PC-3 (cell line): ENCODE measurements around the gene FTO. TPM values are rescaled to one million over a fixed set of nuclear protein-coding genes. Genes with fewer than 3 reads are reported as not detected.
"Not testable (repeated sequence)": the region's sequence is repeated elsewhere in the genome, so short reads cannot be mapped to it uniquely, and the experiment has no call there.

Experiments used
- ATAC-seq: fragments of 200-7000 bp; cut with Tn5 transposase; 2 replicates; pipeline ENCODE4 v1.9.1; 2020; ENCODE audit warnings: mild to moderate bottlenecking, moderate library complexity
- BruUV-seq: library from RNA; stranded (reverse); fragments of 400-500 nt; replicated peaks from 2 replicates; lab custom pipeline; 2021; lab: Mats Ljungman, UMichigan
- CTCF ChIA-PET: fragments of 300-600 bp; sonication (Branson Sonifier 250); formaldehyde crosslinking; loops from one replicate; lab custom pipeline; 2022; ENCODE audit warnings: antibody characterized with exemption; lab: Charles Lee
- POLR2A ChIA-PET: fragments of 300-600 bp; sonication (Branson Sonifier 250); formaldehyde crosslinking; loops from one replicate; lab custom pipeline; 2022; ENCODE audit warnings: antibody characterized with exemption; ENCODE audit not compliant: unreplicated experiment; lab: Charles Lee
- DNase-seq: peaks from one replicate; pipeline ENCODE4 v3.0.0-alpha.2; 2015
- H2AFZ ChIP-seq: fragments of 300-600 bp; sonication (generic); 2 replicates; pipeline ENCODE4 v1.6.0; 2016; ENCODE audit warnings: antibody characterized with exemption, low read length
- H3F3A ChIP-seq: fragments of 300-600 bp; sonication (generic); one replicate; pipeline ENCODE4 v1.6.0; 2017; ENCODE audit warnings: antibody characterized with exemption, low read length, control low read depth, mild to moderate bottlenecking; ENCODE audit not compliant: unreplicated experiment
- H3K27ac ChIP-seq: fragments of 300-600 bp; sonication (generic); 2 replicates; pipeline ENCODE4 v1.5.1; 2016; ENCODE audit warnings: mild to moderate bottlenecking, low read length
- H3K27me3 ChIP-seq: fragments of 300-600 bp; sonication (generic); 2 replicates; pipeline ENCODE4 v1.6.1; 2016; ENCODE audit warnings: low read length, mixed read lengths
- H3K36me3 ChIP-seq: fragments of 300-600 bp; sonication (generic); 2 replicates; pipeline ENCODE4 v1.6.1; 2016; ENCODE audit warnings: low read depth, mixed run types, low read length, mixed read lengths
- H3K4me1 ChIP-seq: fragments of 300-600 bp; sonication (generic); 2 replicates; pipeline ENCODE4 v1.5.1; 2016; ENCODE audit warnings: low read length; ENCODE audit not compliant: insufficient read depth
- H3K4me2 ChIP-seq: fragments of 300-600 bp; sonication (generic); 2 replicates; pipeline ENCODE4 v1.6.0; 2016; ENCODE audit warnings: low read length
- H3K4me3 ChIP-seq: fragments of 300-600 bp; sonication (generic); 2 replicates; pipeline ENCODE4 v1.5.1; 2016; ENCODE audit warnings: mild to moderate bottlenecking, low read length, mixed read lengths
- H3K79me2 ChIP-seq: fragments of 300-600 bp; sonication (generic); 2 replicates; pipeline ENCODE4 v1.6.1; 2017; ENCODE audit warnings: low read length, mixed read lengths
- H3K9ac ChIP-seq: fragments of 300-600 bp; sonication (generic); 2 replicates; pipeline ENCODE4 v1.6.0; 2016; ENCODE audit warnings: mild to moderate bottlenecking, low read length
- H3K9me2 ChIP-seq: fragments of 300-600 bp; sonication (generic); replicated peaks from 2 replicates; pipeline ENCODE4 v1.6.1; 2016; ENCODE audit warnings: mixed run types, low read length, mixed read lengths
- H3K9me3 ChIP-seq: fragments of 300-600 bp; sonication (generic); 2 replicates; pipeline ENCODE4 v1.6.1; 2016; ENCODE audit warnings: low read length, mixed read lengths
- H4K20me1 ChIP-seq: fragments of 300-600 bp; sonication (generic); 2 replicates; pipeline ENCODE4 v1.6.1; 2016; ENCODE audit warnings: low read length, mixed read lengths
- CTCF ChIP-seq: fragments of 300-600 bp; sonication (generic); conservative IDR thresholded peaks from 2 replicates; pipeline ENCODE4 v1.5.1; 2017; ENCODE audit warnings: antibody characterized with exemption, low read depth, mild to moderate bottlenecking, low read length
- EZH2 ChIP-seq: fragments of 300-600 bp; sonication (generic); IDR thresholded peaks from one replicate; pipeline ENCODE4 v1.6.1; 2017; ENCODE audit warnings: antibody characterized with exemption, mild to moderate bottlenecking, low read length; ENCODE audit not compliant: unreplicated experiment
- EZH2phosphoT487 ChIP-seq: fragments of 300-600 bp; sonication (generic); IDR thresholded peaks from 2 replicates; pipeline ENCODE4 v1.6.1; 2018; ENCODE audit warnings: mild to moderate bottlenecking, antibody characterized with exemption, low read length, borderline replicate concordance
- intact Hi-C: fragments of 100-400 bp; cut with micrococcal nuclease; formaldehyde crosslinking; loops from 2 replicates; pipeline ENCODE4 v1.9.0; 2023
- total RNA-seq: library from RNA; depleted of rRNA; stranded (reverse); fragments of >200 nt; gene quantifications from 2 replicates; pipeline ENCODE4 v1.2.3, GENCODE V29; 2014

Gene FTO
- total RNA-seq, 1 experiment from 2014 or later, result 27.0 TPM

- ATAC-seq, result no peak
- Histone ChIP-seq H3K9me3 (no peaks in the 10 kb centered on the region), H3K4me1 (no peaks in the 10 kb centered on the region), H4K20me1 (no peaks in the 10 kb centered on the region), H3K9me2 (no peaks in the 10 kb centered on the region), H3K36me3 (no peaks in the 10 kb centered on the region), H3F3A (no peaks in the 10 kb centered on the region), H3K4me2 (no peak overlapping the region), H3K27me3 (no peaks in the 10 kb centered on the region), H3K4me3 (no peak overlapping the region), H3K9ac (no peak overlapping the region), H2AFZ (no peak overlapping the region), H3K79me2 (no peaks in the 10 kb centered on the region), H3K27ac (no peak overlapping the region)
- POLR2A ChIA-PET, result no interaction called here
- no TSS peak for BruUV-seq
- CTCF ChIA-PET, result no interaction called here
- DNase-seq, result no peak
- intact Hi-C loops, result no loop called here
- TF ChIP-seq CTCF (no peak), EZH2phosphoT487 (no peak), EZH2 (no peak)
Measured at GRCh38 chr16:53841884-53842283, 137.9 kb downstream of the FTO start.

GRCh38 chr16:53843084-53843483 lies 139.1 kb downstream of the FTO start:
- Histone ChIP-seq H4K20me1 (no peaks in the 10 kb centered on the region), H3K36me3 (no peaks in the 10 kb centered on the region), H3K79me2 (no peaks in the 10 kb centered on the region), H3K9ac (no peak overlapping the region), H3K9me2 (no peaks in the 10 kb centered on the region), H3K9me3 (no peaks in the 10 kb centered on the region), H3F3A (no peaks in the 10 kb centered on the region), H2AFZ (no peak overlapping the region), H3K4me2 (no peak overlapping the region), H3K27me3 (no peaks in the 10 kb centered on the region), H3K4me1 (no peaks in the 10 kb centered on the region), H3K4me3 (no peak overlapping the region), H3K27ac (no peak overlapping the region)
- TF ChIP-seq EZH2phosphoT487 (no peak), EZH2 (no peak), CTCF (no peak)
- BruUV-seq, result no TSS peak
- DNase-seq (no peak), ATAC-seq (no peak)
- intact Hi-C loops, result no loop called here
- ChIA-PET POLR2A (interaction anchor here (0.6 kb wide), 1 partner anchor 67 kb away, joined by 3 read pairs; no protein-coding TSS in a partner anchor), CTCF (no interaction called here)

- DNase-seq, result no peak
- Histone ChIP-seq H3K4me3 (no peak overlapping the region), H3K79me2 (no peaks in the 10 kb centered on the region), H3K4me1 (no peaks in the 10 kb centered on the region), H3K27me3 (no peaks in the 10 kb centered on the region), H3F3A (no peaks in the 10 kb centered on the region), H3K27ac (no peak overlapping the region), H3K36me3 (no peaks in the 10 kb centered on the region), H2AFZ (no peak overlapping the region), H3K4me2 (no peak overlapping the region), H3K9me2 (no peaks in the 10 kb centered on the region), H4K20me1 (no peaks in the 10 kb centered on the region), H3K9ac (no peak overlapping the region), H3K9me3 (no peaks in the 10 kb centered on the region)
- no peak for ATAC-seq
- TF ChIP-seq CTCF (no peak), EZH2 (no peak), EZH2phosphoT487 (no peak)
- no TSS peak for BruUV-seq
- ChIA-PET CTCF (no interaction called here), POLR2A (no interaction called here)
- intact Hi-C loops, result no loop called here
Measured at GRCh38 chr16:53844804-53845203, 140.8 kb downstream of the FTO start.

- H3K4me2 ChIP-seq, result not testable (repeated sequence)
Measured at GRCh38 chr16:53846549-53846948, 142.6 kb downstream of the FTO start.

More at GRCh38 chr16:53846549-53846948, 142.6 kb downstream of the FTO start:
- H4K20me1 ChIP-seq, DNase-seq, ATAC-seq, H3K36me3 ChIP-seq, H3K9ac ChIP-seq, CTCF ChIA-PET, H3K4me1 ChIP-seq, H3F3A ChIP-seq, H3K9me3 ChIP-seq, intact Hi-C loops, H3K27ac ChIP-seq, BruUV-seq, H2AFZ ChIP-seq, POLR2A ChIA-PET, H3K9me2 ChIP-seq, H3K4me3 ChIP-seq, H3K27me3 ChIP-seq, H3K79me2 ChIP-seq: not testable (repeated sequence)
